Thoracic aorta (tissue), 2 donors: ENCODE results near the gene MYO5B. TPM values are rescaled to one million over a fixed set of nuclear protein-coding genes. Genes with fewer than 3 reads are reported as not detected.

Experiments used
- ATAC-seq: fragments of 150-250 bp; one replicate; pipeline ENCODE4 v1.8.0; 2017; ENCODE audit warnings: low read depth; ENCODE audit not compliant: insufficient number of reproducible peaks, low FRiP score
- DNase-seq: peaks from one replicate; pipeline ENCODE4 v3.0.0-alpha.2; 2020; ENCODE audit warnings: low spot score
- H3K27ac ChIP-seq, 2 donors: fragments of 200-600 bp; sonication (generic); 1 replicate in 1 of 2; 2 replicates in 1 of 2; pipeline ENCODE4 v1.5.1; 2016; ENCODE audit warnings: mild to moderate bottlenecking in 2 of 2, moderate library complexity in 2 of 2
- H3K27me3 ChIP-seq: fragments of 200-600 bp; sonication (generic); replicated peaks from 2 replicates; pipeline ENCODE4 v1.6.0; 2016; ENCODE audit warnings: mild to moderate bottlenecking; ENCODE audit not compliant: insufficient read depth
- H3K36me3 ChIP-seq: fragments of 200-600 bp; sonication (generic); one replicate; pipeline ENCODE4 v1.5.1; 2016
- H3K4me1 ChIP-seq, 2 donors: fragments of 200-600 bp; sonication (generic); 1 replicate in 1 of 2; 2 replicates in 1 of 2; pipeline versions ENCODE4 v1.5.1 to v1.6.0; 2016; ENCODE audit warnings: low read depth in 2 of 2, mild to moderate bottlenecking in 1 of 2; ENCODE audit not compliant: control insufficient read depth in 1 of 2
- H3K4me3 ChIP-seq: fragments of 200-600 bp; sonication (generic); 2 replicates; pipeline ENCODE4 v1.5.1; 2016; ENCODE audit warnings: mild to moderate bottlenecking
- H3K9me3 ChIP-seq: fragments of 200-600 bp; sonication (generic); 2 replicates; pipeline ENCODE4 v1.5.1; 2016
- total RNA-seq, 2 donors: library from RNA; depleted of rRNA; stranded (reverse); fragments of >200 nt; gene quantifications; one replicate each; pipeline versions ENCODE4 v1.1.0 to v1.2.3, GENCODE V29; 2016
- TF ChIP-seq, protein P1 (sequence below): fragments of 200-600 bp; sonication (generic); IDR thresholded peaks from one replicate; pipeline ENCODE4 v1.5.1; 2019; ENCODE audit warnings: antibody characterized with exemption

The MYO5B gene
- total RNA-seq, 2 donors from 2014 or later, result 8.3 to 13.5 TPM

DNA sequence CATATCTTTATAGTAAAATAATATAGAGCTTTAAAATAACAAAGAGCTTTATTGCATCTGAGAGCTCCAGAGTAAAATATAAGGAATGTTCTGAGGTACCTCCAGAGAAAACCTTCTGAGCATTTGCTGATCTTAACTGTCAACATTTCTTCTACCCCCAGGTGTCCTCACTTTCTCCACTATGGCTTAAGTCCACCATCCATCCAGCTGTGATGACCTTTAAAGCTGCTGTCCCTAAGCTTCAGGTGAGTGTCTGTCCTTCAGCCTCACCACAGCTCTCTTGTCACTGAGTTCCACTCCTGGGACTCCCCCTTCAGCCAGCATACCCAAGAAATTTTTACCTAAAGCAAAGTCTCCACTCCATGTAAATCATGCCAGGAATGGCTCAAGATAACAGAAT, 137.9 kb downstream of the MYO5B start:
- Histone ChIP-seq H3K36me3 (no peaks in the 10 kb centered on the region), H3K4me3 (no peak overlapping the region)

DNA sequence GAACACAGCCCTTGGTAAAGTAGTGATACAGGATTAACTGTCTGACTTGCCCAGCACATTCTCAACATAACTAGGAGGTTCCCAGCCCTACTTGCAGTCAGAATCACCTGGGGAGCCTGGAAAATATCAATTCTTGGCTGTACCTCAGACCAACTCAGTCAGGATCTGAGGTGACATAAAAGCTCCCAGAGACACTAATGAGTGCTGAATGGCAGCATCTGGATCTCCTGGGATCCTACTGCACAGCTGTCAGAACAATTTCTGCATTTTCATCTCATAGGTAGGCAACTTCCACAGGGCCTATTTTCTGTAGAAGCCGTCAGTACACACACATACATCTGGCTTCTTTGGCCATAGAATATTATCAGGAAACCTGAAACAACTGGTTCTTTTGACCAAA, 138.8 kb downstream of the MYO5B start:
- no peak for ATAC-seq
- TF ChIP-seq, protein P1, sequence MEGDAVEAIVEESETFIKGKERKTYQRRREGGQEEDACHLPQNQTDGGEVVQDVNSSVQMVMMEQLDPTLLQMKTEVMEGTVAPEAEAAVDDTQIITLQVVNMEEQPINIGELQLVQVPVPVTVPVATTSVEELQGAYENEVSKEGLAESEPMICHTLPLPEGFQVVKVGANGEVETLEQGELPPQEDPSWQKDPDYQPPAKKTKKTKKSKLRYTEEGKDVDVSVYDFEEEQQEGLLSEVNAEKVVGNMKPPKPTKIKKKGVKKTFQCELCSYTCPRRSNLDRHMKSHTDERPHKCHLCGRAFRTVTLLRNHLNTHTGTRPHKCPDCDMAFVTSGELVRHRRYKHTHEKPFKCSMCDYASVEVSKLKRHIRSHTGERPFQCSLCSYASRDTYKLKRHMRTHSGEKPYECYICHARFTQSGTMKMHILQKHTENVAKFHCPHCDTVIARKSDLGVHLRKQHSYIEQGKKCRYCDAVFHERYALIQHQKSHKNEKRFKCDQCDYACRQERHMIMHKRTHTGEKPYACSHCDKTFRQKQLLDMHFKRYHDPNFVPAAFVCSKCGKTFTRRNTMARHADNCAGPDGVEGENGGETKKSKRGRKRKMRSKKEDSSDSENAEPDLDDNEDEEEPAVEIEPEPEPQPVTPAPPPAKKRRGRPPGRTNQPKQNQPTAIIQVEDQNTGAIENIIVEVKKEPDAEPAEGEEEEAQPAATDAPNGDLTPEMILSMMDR, result no peak

More for the DNA sequence above, 137.9 kb downstream of the MYO5B start:
- no peaks in the 10 kb centered on the region for H3K9me3 ChIP-seq
- TF ChIP-seq, protein P1, result no peak
- H3K27me3 ChIP-seq, result no peaks in the 10 kb centered on the region
- H3K4me1 ChIP-seq, result peaks cover 0 to 18% of the 10 kb centered on the region in 2 donors
- no peak for ATAC-seq
- no peak for DNase-seq
- H3K27ac ChIP-seq, result no peak overlapping the region

DNA sequence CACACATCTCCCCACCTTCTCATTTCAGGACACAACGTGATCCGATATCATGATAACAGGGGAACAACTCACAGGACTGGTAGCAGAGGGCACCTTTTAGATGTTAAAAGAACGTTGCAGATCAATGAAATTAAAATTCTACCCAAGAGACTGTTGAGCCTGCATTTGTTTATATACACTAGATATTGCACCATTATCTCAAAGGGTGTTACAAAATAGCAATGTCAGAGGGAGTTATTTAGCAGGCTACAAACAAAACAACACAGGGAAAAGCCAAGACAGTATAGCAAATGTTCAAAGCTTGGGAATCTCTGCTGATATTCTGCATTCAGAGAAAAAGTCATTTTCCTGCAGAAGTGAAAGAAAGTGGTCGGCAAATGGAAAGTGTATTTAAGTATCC, 139.5 kb downstream of the MYO5B start:
- ATAC-seq, result no peak

More for the DNA sequence above, 138.8 kb downstream of the MYO5B start:
- no peaks in the 10 kb centered on the region for H3K9me3 ChIP-seq
- H3K4me3 ChIP-seq, result no peak overlapping the region
- DNase-seq, result no peak
- H3K36me3 ChIP-seq, result no peaks in the 10 kb centered on the region
- H3K4me1 ChIP-seq, result peaks cover 0 to 12% of the 10 kb centered on the region in 2 donors
- no peak overlapping the region for H3K27ac ChIP-seq
- H3K27me3 ChIP-seq, result no peaks in the 10 kb centered on the region

DNA sequence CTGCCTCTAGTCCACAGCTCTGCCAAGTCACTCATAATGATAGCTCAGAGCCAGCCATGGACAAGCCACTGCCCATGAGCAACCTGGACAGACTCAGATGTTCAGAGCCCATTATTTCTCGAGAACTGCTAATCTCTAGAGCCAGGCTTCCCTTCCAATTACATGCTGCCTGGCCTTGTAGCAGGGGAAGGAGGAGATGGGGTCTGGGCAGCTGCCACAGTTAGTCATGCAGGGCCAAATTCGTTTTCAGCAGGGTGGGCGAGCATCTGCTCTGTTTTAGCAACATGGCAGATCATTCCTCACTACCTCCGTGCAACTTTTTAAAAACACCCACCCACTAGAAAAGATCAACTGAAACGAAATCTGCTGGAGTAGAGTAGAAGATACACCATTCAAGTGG, 141.8 kb downstream of the MYO5B start:
- Histone ChIP-seq H3K4me3 (no peak overlapping the region), H3K4me1 (no peaks in the 10 kb centered on the region), H3K9me3 (no peaks in the 10 kb centered on the region), H3K27me3 (no peaks in the 10 kb centered on the region), H3K27ac (no peak overlapping the region), H3K36me3 (no peaks in the 10 kb centered on the region)
- ATAC-seq (no peak), DNase-seq (no peak)
- TF ChIP-seq, protein P1, result no peak

More for the DNA sequence above, 139.5 kb downstream of the MYO5B start:
- Histone ChIP-seq H3K4me1 (peaks cover 0 to 9% of the 10 kb centered on the region in 2 donors), H3K9me3 (no peaks in the 10 kb centered on the region), H3K4me3 (no peak overlapping the region), H3K27me3 (no peaks in the 10 kb centered on the region), H3K27ac (no peak overlapping the region), H3K36me3 (no peaks in the 10 kb centered on the region)
- DNase-seq, result no peak
- TF ChIP-seq, protein P1, result no peak

DNA sequence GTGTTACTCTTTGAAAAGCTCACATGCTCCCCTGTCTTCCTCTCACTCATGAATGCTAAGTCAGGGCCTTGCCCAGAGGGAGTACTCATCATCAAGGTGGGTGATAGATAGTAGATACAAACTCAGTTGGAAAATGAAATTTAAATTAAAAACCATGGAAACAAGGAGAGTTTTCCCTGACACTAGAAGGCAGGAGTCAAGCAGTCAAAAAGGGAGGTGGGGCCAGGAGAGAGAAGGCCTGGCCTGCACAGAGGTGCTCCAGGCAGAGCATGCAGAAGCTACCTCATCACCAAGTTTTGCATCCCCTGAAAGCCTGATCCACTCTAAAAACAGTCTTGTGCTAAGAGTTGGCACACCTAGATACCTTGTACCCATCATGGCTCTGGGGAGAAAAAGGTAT, 143.7 kb downstream of the MYO5B start:
- H3K36me3 ChIP-seq, result no peaks in the 10 kb centered on the region
- TF ChIP-seq, protein P1, result peak; percentile 12
- no peak overlapping the region for H3K27ac ChIP-seq
- no peaks in the 10 kb centered on the region for H3K4me1 ChIP-seq
- no peak for DNase-seq
- no peaks in the 10 kb centered on the region for H3K27me3 ChIP-seq
- H3K4me3 ChIP-seq, result no peak overlapping the region
- no peaks in the 10 kb centered on the region for H3K9me3 ChIP-seq
- ATAC-seq, result no peak
